ENCODE measurements around the gene MED13. TPM values are rescaled to one million over a fixed set of nuclear protein-coding genes. Genes with fewer than 3 reads are reported as not detected.

MED13 gene
- polyA plus RNA-seq, 1 of the 3 experiments (the other 2 are of a cell fraction), result 6.3 TPM

GRCh38 chr17:62067165-62068145 lies 2.4 kb upstream of the MED13 start:
- no peak overlapping the region for H3K4me2 ChIP-seq
- no peak for DNase-seq
- H3F3A ChIP-seq (replicated peaks; ENCODE audit: insufficient read depth), result peaks cover 19% of the 10 kb centered on the region
- no peak overlapping the region for H3K4me3 ChIP-seq (ENCODE audit: low read depth in 2 of 2, low read length in 1 of 2)
- CTCF ChIA-PET, result no interaction called here
- no peaks in the 10 kb centered on the region for H3K27me3 ChIP-seq (ENCODE audit: insufficient read depth)
- no peaks in the 10 kb centered on the region for H3K9me3 ChIP-seq
- no peak overlapping the region for H3K27ac ChIP-seq (ENCODE audit: low read depth in 2 of 2, low read length in 1 of 2)
- peaks cover 9 to 13% of the 10 kb centered on the region in 2 experiments; a peak in 3 of 4 replicates for H3K4me1 ChIP-seq (ENCODE audit: control insufficient read depth in 1 of 2, insufficient read depth in 2 of 2, low read depth in 1 of 2, low read length in 1 of 2)
- peaks cover 31% of the 10 kb centered on the region for H3K79me2 ChIP-seq (ENCODE audit: insufficient read depth)
- peaks cover 24% of the 10 kb centered on the region for H4K20me1 ChIP-seq (ENCODE audit: insufficient read depth)
- POLR2A ChIA-PET, result no interaction called here
- H3K9ac ChIP-seq, result no peak overlapping the region
- H3K36me3 ChIP-seq (replicated peaks in 1 of 2; ENCODE audit: control insufficient read depth in 1 of 2, insufficient read depth in 2 of 2, low read length in 1 of 2), result peaks cover 5 to 8% of the 10 kb centered on the region in 2 experiments
- WGBS (ENCODE audit: low lambda C conversion rate), result 86% methylated on average over 7 of the region's 7 CpGs
- H2AFZ ChIP-seq (ENCODE audit: low read depth), result no peak overlapping the region
- no peaks in the 10 kb centered on the region for H3K9me2 ChIP-seq
- no peak for TF ChIP-seq NRF1 (IDR thresholded peaks at IDR 0.05; ENCODE audit: low read depth, low read length)
- TF ChIP-seq SIN3A (IDR thresholded peaks at IDR 0.05; ENCODE audit: borderline replicate concordance, low read depth, low read length), result no peak
- no peak for TF ChIP-seq SMC3 (IDR thresholded peaks at IDR 0.05; ENCODE audit: low read depth, low read length)
- no peak for TF ChIP-seq YY1 (IDR thresholded peaks at IDR 0.05; ENCODE audit: low read depth)
- TF ChIP-seq REST (IDR thresholded peaks at IDR 0.05; ENCODE audit: low read depth, low read length), result no peak
- TF ChIP-seq POLR2AphosphoS5 (IDR thresholded peaks at IDR 0.05; ENCODE audit: low read depth, low read length), result no peak
- TF ChIP-seq TCF12 (IDR thresholded peaks at IDR 0.05), result no peak
- TF ChIP-seq EZH2phosphoT487 (IDR thresholded peaks at IDR 0.05; ENCODE audit: borderline replicate concordance, low read depth), result no peak
- no peak for TF ChIP-seq FOXJ3 (CRISPR knock-in tag; IDR thresholded peaks at IDR 0.05)
- TF ChIP-seq MAX (IDR thresholded peaks at IDR 0.05; ENCODE audit: low read depth), result no peak
- TF ChIP-seq CHD2 (IDR thresholded peaks at IDR 0.05; ENCODE audit: low read length, partially characterized antibody), result no peak
- TF ChIP-seq ELF1 (IDR thresholded peaks at IDR 0.05), result no peak
- TF ChIP-seq FOXM1 (IDR thresholded peaks at IDR 0.05; ENCODE audit: low read depth), result no peak
- no peak for TF ChIP-seq NFIC (IDR thresholded peaks at IDR 0.05; ENCODE audit: borderline replicate concordance)
- no peak for TF ChIP-seq IRF3 (IDR thresholded peaks at IDR 0.05; ENCODE audit: low read depth, low read length)
- TF ChIP-seq TAF1 (IDR thresholded peaks at IDR 0.05; ENCODE audit: borderline replicate concordance, low read depth, low read length), result no peak

Data from SK-N-SH (cell line).